GM12878 (cell line): ENCODE measurements around the gene NTRK3. TPM values are rescaled to one million over a fixed set of nuclear protein-coding genes. Genes with fewer than 3 reads are reported as not detected.

ENCODE experiments used
- ATAC-seq: fragments of 200-7000 bp; cut with Tn5 transposase; 3 replicates; pipeline ENCODE4 v1.9.1; 2020; ENCODE audit warnings: mild to moderate bottlenecking, moderate library complexity
- BruUV-seq: library from RNA; stranded (reverse); fragments of 400-500 nt; replicated peaks from 2 replicates; lab custom pipeline; 2021; lab: Mats Ljungman, UMichigan
- CTCF ChIA-PET: fragments of 300-600 bp; sonication (Branson Sonifier 250); formaldehyde crosslinking; extraction: SDS; loops from one replicate; lab custom pipeline; 2021; ENCODE audit warnings: inconsistent platforms; lab: Yijun Ruan, JAX
- POLR2A ChIA-PET: fragments of 350-600 bp; formaldehyde crosslinking; extraction: SDS; loops from one replicate; lab custom pipeline; 2021; ENCODE audit warnings: inconsistent platforms; lab: Charles Lee
- RAD21 ChIA-PET: fragments of 300-600 bp; sonication (Branson Sonifier 250); formaldehyde crosslinking; loops from one replicate; lab custom pipeline; 2023; ENCODE audit warnings: antibody characterized with exemption; ENCODE audit not compliant: unreplicated experiment; lab: Charles Lee
- SMC1A ChIA-PET: fragments of 300-600 bp; sonication (Branson Sonifier 250); formaldehyde crosslinking; loops from one replicate; lab custom pipeline; 2023; ENCODE audit not compliant: unreplicated experiment, uncharacterized antibody; lab: Charles Lee
- DNase-seq: peaks from one replicate; pipeline ENCODE4 v3.0.0-alpha.2; 2011; ENCODE audit warnings: low read depth, low spot score
- FAIRE-seq: peaks from 3 replicates; lab custom pipeline; 2011; peaks lifted over from hg19 to GRCh38; lab: Jason Lieb, UNC
- H2AFZ ChIP-seq: 2 replicates; pipeline ENCODE4 v1.6.0; 2011; ENCODE audit warnings: low read depth, low read length, control low read depth; ENCODE audit not compliant: control insufficient read depth
- H3K27ac ChIP-seq: 2 replicates; pipeline ENCODE4 v1.5.1; 2011; ENCODE audit warnings: control low read depth; ENCODE audit not compliant: control insufficient read depth, insufficient read depth
- H3K27me3 ChIP-seq, 2 experiments: replicated peaks in 1 of 2; 2 replicates each; pipeline versions ENCODE4 v1.6.0 to v1.6.1; 2011; ENCODE audit warnings: low read length in 1 of 2; ENCODE audit not compliant: control insufficient read depth in 2 of 2, insufficient read depth in 2 of 2
- H3K36me3 ChIP-seq, 2 experiments: 2 replicates each; pipeline ENCODE4 v1.5.1; 2011; ENCODE audit warnings: low read length in 1 of 2; ENCODE audit not compliant: control insufficient read depth in 2 of 2, insufficient read depth in 2 of 2
- H3K4me1 ChIP-seq: 2 replicates; pipeline ENCODE4 v1.6.1; 2011; ENCODE audit warnings: mild to moderate bottlenecking, low read length, moderate library complexity, mixed read lengths; ENCODE audit not compliant: control insufficient read depth, insufficient read depth
- H3K4me2 ChIP-seq: 2 replicates; pipeline ENCODE4 v1.6.0; 2011; ENCODE audit warnings: control low read depth; ENCODE audit not compliant: control insufficient read depth, insufficient read depth
- H3K4me3 ChIP-seq: fragments of 200-600 bp; sonication (generic); 2 replicates; pipeline ENCODE4 v1.5.1; 2016
- H3K79me2 ChIP-seq: 2 replicates; pipeline ENCODE4 v1.6.0; 2011; ENCODE audit warnings: low read length; ENCODE audit not compliant: control insufficient read depth, insufficient read depth
- H3K9ac ChIP-seq: 2 replicates; pipeline ENCODE4 v1.8.0; 2011; ENCODE audit warnings: low read length, control low read depth, mixed read lengths; ENCODE audit not compliant: control insufficient read depth, insufficient read depth
- H3K9me3 ChIP-seq: replicated peaks from 3 replicates; pipeline ENCODE4 v1.5.1; 2011; ENCODE audit warnings: mild to moderate bottlenecking, low read length; ENCODE audit not compliant: control insufficient read depth, insufficient read depth
- H4K20me1 ChIP-seq: 2 replicates; pipeline ENCODE4 v1.6.0; 2011; ENCODE audit not compliant: control insufficient read depth, insufficient read depth
- BHLHE40 ChIP-seq, 2 experiments: fragments of 450-650 bp in 1 of 2; IDR thresholded peaks; 2 replicates each; pipeline ENCODE4 v1.6.1; 2011 to 2017; ENCODE audit warnings: low read depth in 2 of 2, borderline replicate concordance in 1 of 2, improper control_type of control experiment in 1 of 2, low read length in 1 of 2, mild to moderate bottlenecking in 1 of 2
- CBX5 ChIP-seq: sonication (generic); IDR thresholded peaks from 2 replicates; pipeline ENCODE4 v1.6.1; 2016; ENCODE audit warnings: low read depth, moderate library complexity, mild to moderate bottlenecking, inconsistent platforms
- EGR1 ChIP-seq, 2 experiments: IDR thresholded peaks; 1 replicate in 1 of 2; 2 replicates in 1 of 2; pipeline ENCODE4 v1.6.1; 2011 to 2012; ENCODE audit warnings: low read depth in 2 of 2, low read length in 2 of 2, borderline replicate concordance in 1 of 2, mild to moderate bottlenecking in 1 of 2, moderate library complexity in 1 of 2
- EP300 ChIP-seq, 2 experiments: fragments of 150-350 bp in 1 of 2; IDR thresholded peaks; 2 replicates each; pipeline ENCODE4 v1.6.1; 2011 to 2012; ENCODE audit warnings: low read depth in 2 of 2, low read length in 2 of 2, borderline replicate concordance in 1 of 2, improper control_type of control experiment in 1 of 2, inconsistent platforms in 1 of 2; ENCODE audit not compliant: control insufficient read depth in 1 of 2
- ESRRA ChIP-seq: IDR thresholded peaks from 2 replicates; pipeline ENCODE4 v1.6.1; 2012; ENCODE audit warnings: mild to moderate bottlenecking, low read length, improper control_type of control experiment
- HSF1 ChIP-seq: fragments of 150-350 bp; IDR thresholded peaks from 2 replicates; pipeline ENCODE4 v1.6.1; 2014; ENCODE audit warnings: mild to moderate bottlenecking, low read depth, low read length
- IKZF1 ChIP-seq: fragments of 450-650 bp; conservative IDR thresholded peaks from 2 replicates; pipeline ENCODE4 v1.6.1; 2017; ENCODE audit warnings: antibody characterized with exemption, mild to moderate bottlenecking
- MYB ChIP-seq: fragments of 150-350 bp; IDR thresholded peaks from 2 replicates; pipeline ENCODE4 v1.6.1; 2014; ENCODE audit warnings: mild to moderate bottlenecking, low read depth, low read length, borderline replicate concordance
- NFIC ChIP-seq: IDR thresholded peaks from 2 replicates; pipeline ENCODE4 v1.6.1; 2012; ENCODE audit warnings: low read depth, mild to moderate bottlenecking, inconsistent platforms, low read length, moderate library complexity
- USF2 ChIP-seq: IDR thresholded peaks from 2 replicates; pipeline ENCODE4 v1.6.1; 2011; ENCODE audit warnings: low read depth, low read length, improper control_type of control experiment, borderline replicate concordance
- WGBS: methylation state at CpG from one replicate; pipeline ENCODE4 v1.1.6; 2016; ENCODE audit warnings: low lambda C conversion rate; ENCODE audit not compliant: insufficient replicate concordance, insufficient coverage; ENCODE audit errors: missing lambda C conversion rate; 5-methylcytosine and 5-hydroxymethylcytosine counted together
- in situ Hi-C: fragments of 300-500 bp; cut with MboI; formaldehyde crosslinking; loops from 9 replicates; pipeline ENCODE4 v1.14.3; 2018; ENCODE audit warnings: mixed read lengths
- intact Hi-C: fragments of 100-400 bp; cut with micrococcal nuclease; formaldehyde crosslinking; loops from one replicate; pipeline ENCODE4 v1.14.2; 2022; ENCODE audit not compliant: unreplicated experiment
- polyA plus RNA-seq, 11 experiments: library from polyadenylated mRNA; depleted of rRNA in 4 of 11; unstranded in 6 of 11; stranded (reverse) in 5 of 11; fragments of >200 nt; fragmentation: Nextera tagmentation in 4 of 11; fragmentation: Illumina TruSeq in 1 of 11; extraction: Ambion mirVana in 4 of 11; extraction: Trizol in 1 of 11; gene quantifications; 1 replicate in 1 of 11; 2 replicates in 10 of 11; pipeline versions ENCODE4 v1.2.1 to v1.2.3, GENCODE V29; 2011 to 2016; ENCODE audit warnings: inconsistent platforms in 2 of 11, missing spikeins in 2 of 11, low read depth in 1 of 11
- total RNA-seq, 4 experiments: library from RNA; depleted of rRNA in 3 of 4; stranded (reverse); fragments of >200 nt in 3 of 4; fragmentation: Illumina TruSeq in 1 of 4; extraction: Trizol in 1 of 4; gene quantifications; 2 replicates each; pipeline versions ENCODE4 v1.2.1 to v1.2.3, GENCODE V29; 2013 to 2021
- TF ChIP-seq, protein P1 (sequence below), 3 experiments: IDR thresholded peaks in 2 of 3; conservative IDR thresholded peaks in 1 of 3; 2 replicates each; pipeline ENCODE4 v1.5.1; 2011; ENCODE audit warnings: low read depth in 3 of 3, low read length in 3 of 3, mild to moderate bottlenecking in 3 of 3, control low read depth in 2 of 3, moderate library complexity in 2 of 3, inconsistent platforms in 1 of 3, mixed read lengths in 1 of 3; ENCODE audit not compliant: control insufficient read depth in 2 of 3, insufficient read depth in 1 of 3; ENCODE audit errors: extremely low read depth in 1 of 3
- TF ChIP-seq, protein P2 (sequence below): fragments of 450-650 bp; IDR thresholded peaks from 2 replicates; pipeline ENCODE4 v1.6.1; 2016; ENCODE audit warnings: mild to moderate bottlenecking
- TF ChIP-seq, protein P3 (sequence below): fragments of 450-650 bp; formaldehyde crosslinking; IDR thresholded peaks from 2 replicates; pipeline ENCODE4 v1.4.0; 2020; ENCODE audit warnings: mild to moderate bottlenecking, moderate library complexity

NTRK3 gene
- total and polyA plus RNA-seq, 10 of the 15 experiments (the other 5 are each of a cell fraction or from before 2014, with no cell fraction given), result not detected

- Histone ChIP-seq H3K36me3 (no peaks in the 10 kb centered on the region), H3K27me3 (no peaks in the 10 kb centered on the region), H3K4me2 (no peak overlapping the region), H2AFZ (no peak overlapping the region), H3K4me3 (no peak overlapping the region), H3K9ac (no peak overlapping the region), H3K9me3 (no peaks in the 10 kb centered on the region), H4K20me1 (no peaks in the 10 kb centered on the region), H3K27ac (no peak overlapping the region), H3K4me1 (no peaks in the 10 kb centered on the region), H3K79me2 (no peaks in the 10 kb centered on the region)
- FAIRE-seq (no peak), ATAC-seq (no peak), DNase-seq (no peak)
- ChIA-PET RAD21 (no interaction called here), POLR2A (no interaction called here), SMC1A (no interaction called here), CTCF (no interaction called here)
- no TSS peak for BruUV-seq
- 43% methylated on average over 8 of the region's 8 CpGs for WGBS
- intact Hi-C loops, result no loop called here
- in situ Hi-C loops, result no loop called here
- TF ChIP-seq EGR1 (IDR thresholded peaks at IDR 0.05; ENCODE audit: borderline replicate concordance in 1 of 2, low read depth in 2 of 2, low read length in 2 of 2) (no peak), USF2 (no peak), HSF1 (no peak), NFIC (no peak), ESRRA (no peak), MYB (no peak), CBX5 (no peak), IKZF1 (no peak), EP300 (IDR thresholded peaks at IDR 0.05; ENCODE audit: borderline replicate concordance in 1 of 2, control insufficient read depth in 1 of 2, low read depth in 2 of 2, low read length in 2 of 2) (no peak), BHLHE40 (IDR thresholded peaks at IDR 0.05; ENCODE audit: borderline replicate concordance in 1 of 2, low read depth in 2 of 2, low read length in 1 of 2) (no peak)
- TF ChIP-seq, protein P1, sequence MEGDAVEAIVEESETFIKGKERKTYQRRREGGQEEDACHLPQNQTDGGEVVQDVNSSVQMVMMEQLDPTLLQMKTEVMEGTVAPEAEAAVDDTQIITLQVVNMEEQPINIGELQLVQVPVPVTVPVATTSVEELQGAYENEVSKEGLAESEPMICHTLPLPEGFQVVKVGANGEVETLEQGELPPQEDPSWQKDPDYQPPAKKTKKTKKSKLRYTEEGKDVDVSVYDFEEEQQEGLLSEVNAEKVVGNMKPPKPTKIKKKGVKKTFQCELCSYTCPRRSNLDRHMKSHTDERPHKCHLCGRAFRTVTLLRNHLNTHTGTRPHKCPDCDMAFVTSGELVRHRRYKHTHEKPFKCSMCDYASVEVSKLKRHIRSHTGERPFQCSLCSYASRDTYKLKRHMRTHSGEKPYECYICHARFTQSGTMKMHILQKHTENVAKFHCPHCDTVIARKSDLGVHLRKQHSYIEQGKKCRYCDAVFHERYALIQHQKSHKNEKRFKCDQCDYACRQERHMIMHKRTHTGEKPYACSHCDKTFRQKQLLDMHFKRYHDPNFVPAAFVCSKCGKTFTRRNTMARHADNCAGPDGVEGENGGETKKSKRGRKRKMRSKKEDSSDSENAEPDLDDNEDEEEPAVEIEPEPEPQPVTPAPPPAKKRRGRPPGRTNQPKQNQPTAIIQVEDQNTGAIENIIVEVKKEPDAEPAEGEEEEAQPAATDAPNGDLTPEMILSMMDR (IDR thresholded peaks at IDR 0.05 in 2 of 3, conservative IDR thresholded peaks at IDR 0.05 in 1 of 3; ENCODE audit: control insufficient read depth in 2 of 3, extremely low read depth in 1 of 3, insufficient read depth in 1 of 3, low read depth in 3 of 3, low read length in 3 of 3), result no peak
- TF ChIP-seq, protein P2, sequence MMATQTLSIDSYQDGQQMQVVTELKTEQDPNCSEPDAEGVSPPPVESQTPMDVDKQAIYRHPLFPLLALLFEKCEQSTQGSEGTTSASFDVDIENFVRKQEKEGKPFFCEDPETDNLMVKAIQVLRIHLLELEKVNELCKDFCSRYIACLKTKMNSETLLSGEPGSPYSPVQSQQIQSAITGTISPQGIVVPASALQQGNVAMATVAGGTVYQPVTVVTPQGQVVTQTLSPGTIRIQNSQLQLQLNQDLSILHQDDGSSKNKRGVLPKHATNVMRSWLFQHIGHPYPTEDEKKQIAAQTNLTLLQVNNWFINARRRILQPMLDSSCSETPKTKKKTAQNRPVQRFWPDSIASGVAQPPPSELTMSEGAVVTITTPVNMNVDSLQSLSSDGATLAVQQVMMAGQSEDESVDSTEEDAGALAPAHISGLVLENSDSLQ, result no peak
- TF ChIP-seq, protein P3, sequence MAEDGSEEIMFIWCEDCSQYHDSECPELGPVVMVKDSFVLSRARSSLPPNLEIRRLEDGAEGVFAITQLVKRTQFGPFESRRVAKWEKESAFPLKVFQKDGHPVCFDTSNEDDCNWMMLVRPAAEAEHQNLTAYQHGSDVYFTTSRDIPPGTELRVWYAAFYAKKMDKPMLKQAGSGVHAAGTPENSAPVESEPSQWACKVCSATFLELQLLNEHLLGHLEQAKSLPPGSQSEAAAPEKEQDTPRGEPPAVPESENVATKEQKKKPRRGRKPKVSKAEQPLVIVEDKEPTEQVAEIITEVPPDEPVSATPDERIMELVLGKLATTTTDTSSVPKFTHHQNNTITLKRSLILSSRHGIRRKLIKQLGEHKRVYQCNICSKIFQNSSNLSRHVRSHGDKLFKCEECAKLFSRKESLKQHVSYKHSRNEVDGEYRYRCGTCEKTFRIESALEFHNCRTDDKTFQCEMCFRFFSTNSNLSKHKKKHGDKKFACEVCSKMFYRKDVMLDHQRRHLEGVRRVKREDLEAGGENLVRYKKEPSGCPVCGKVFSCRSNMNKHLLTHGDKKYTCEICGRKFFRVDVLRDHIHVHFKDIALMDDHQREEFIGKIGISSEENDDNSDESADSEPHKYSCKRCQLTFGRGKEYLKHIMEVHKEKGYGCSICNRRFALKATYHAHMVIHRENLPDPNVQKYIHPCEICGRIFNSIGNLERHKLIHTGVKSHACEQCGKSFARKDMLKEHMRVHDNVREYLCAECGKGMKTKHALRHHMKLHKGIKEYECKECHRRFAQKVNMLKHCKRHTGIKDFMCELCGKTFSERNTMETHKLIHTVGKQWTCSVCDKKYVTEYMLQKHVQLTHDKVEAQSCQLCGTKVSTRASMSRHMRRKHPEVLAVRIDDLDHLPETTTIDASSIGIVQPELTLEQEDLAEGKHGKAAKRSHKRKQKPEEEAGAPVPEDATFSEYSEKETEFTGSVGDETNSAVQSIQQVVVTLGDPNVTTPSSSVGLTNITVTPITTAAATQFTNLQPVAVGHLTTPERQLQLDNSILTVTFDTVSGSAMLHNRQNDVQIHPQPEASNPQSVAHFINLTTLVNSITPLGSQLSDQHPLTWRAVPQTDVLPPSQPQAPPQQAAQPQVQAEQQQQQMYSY (CRISPR knock-in tag), result no peak
Measured at GRCh38 chr15:87873516-87873915, 383.0 kb downstream of the NTRK3 start.
